ENCODE data around the gene LRRC37B.
A peak's percentile ranks its signal among the peaks of the same experiment; 100 is the strongest.
"Not testable (repeated sequence)": the region's sequence is repeated elsewhere in the genome, so short reads cannot be mapped to it uniquely, and the experiment has no call there.

Gene LRRC37B

GRCh38 chr17:32056500-32056899 lies 49.3 kb downstream of the LRRC37B start:
- DNase-seq (ENCODE audit: insufficient read length, low spot score); FAIRE-seq: not testable (repeated sequence)

DNA sequence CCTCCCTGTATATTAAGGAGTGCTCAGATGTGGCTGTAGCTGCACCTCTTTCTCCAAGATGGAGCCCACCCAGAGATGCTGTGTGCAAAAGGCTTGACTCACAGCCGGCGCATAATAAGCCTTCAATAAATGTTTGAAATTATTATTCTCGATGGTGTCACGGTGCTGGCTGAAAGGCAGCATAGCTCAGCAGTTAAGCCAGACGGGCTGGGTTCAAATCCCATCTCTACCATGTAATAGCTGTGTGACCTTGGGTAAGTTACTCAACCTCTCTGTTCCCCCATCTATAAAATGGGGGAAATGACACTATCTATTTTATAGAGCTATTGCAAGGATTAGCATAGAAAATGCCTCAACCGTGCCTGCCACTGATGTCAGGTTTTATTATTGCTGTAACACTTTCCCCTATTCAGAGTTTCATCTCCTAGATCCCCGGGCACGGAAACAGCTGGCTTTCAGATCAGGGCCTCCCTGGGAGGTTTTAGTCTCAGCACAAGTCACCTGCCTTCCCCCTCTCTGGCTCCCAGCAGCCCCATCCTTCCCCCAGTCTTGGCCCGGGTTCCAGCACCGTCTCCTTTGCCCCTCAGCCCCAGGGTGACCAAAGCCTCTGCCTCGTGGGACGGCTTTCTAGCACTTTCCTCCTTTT lies 50.4 kb downstream of the LRRC37B start:
- not testable (repeated sequence) for DNase-seq (ENCODE audit: insufficient read length, low spot score); FAIRE-seq

DNA sequence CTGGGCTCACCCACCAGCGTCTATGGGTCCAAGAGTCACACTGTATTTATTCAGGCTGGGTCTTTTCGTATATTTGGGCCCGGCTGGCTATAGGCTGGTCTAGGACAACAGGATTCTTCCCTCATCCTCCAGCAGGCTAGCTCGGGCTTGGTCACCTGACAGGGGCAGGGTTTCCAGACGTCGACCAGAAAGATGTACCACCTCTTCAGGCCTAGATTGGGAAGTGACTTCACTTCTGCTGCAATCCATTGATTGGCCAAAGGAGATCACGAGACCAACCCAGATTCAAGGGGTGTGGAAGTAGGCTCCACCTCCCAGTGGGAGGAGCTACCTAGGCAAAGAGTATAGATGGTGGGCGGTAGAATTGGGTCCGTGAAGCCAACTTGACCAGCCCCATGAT lies 53.5 kb downstream of the LRRC37B start:
- DNase-seq (ENCODE audit: insufficient read length, low spot score); FAIRE-seq: not testable (repeated sequence)

- DNase-seq (ENCODE audit: insufficient read length, low spot score); FAIRE-seq: not testable (repeated sequence)
Observed at GRCh38 chr17:32061840-32062239, 54.7 kb downstream of the LRRC37B start.

GRCh38 chr17:32064091-32064490 lies 56.9 kb downstream of the LRRC37B start:
- DNase-seq (ENCODE audit: insufficient read length, low spot score); FAIRE-seq: not testable (repeated sequence)

GRCh38 chr17:32066123-32066680 lies 59.0 kb downstream of the LRRC37B start:
- not testable (repeated sequence) for DNase-seq (ENCODE audit: insufficient read length, low spot score); FAIRE-seq

GRCh38 chr17:32066863-32067642 lies 59.9 kb downstream of the LRRC37B start:
- not testable (repeated sequence) for DNase-seq (ENCODE audit: insufficient read length, low spot score)

GRCh38 chr17:32069067-32069466 lies 61.9 kb downstream of the LRRC37B start:
- FAIRE-seq; DNase-seq (ENCODE audit: insufficient read length, low spot score): not testable (repeated sequence)

More at GRCh38 chr17:32066863-32067642, 59.9 kb downstream of the LRRC37B start:
- not testable (repeated sequence) for FAIRE-seq

DNA sequence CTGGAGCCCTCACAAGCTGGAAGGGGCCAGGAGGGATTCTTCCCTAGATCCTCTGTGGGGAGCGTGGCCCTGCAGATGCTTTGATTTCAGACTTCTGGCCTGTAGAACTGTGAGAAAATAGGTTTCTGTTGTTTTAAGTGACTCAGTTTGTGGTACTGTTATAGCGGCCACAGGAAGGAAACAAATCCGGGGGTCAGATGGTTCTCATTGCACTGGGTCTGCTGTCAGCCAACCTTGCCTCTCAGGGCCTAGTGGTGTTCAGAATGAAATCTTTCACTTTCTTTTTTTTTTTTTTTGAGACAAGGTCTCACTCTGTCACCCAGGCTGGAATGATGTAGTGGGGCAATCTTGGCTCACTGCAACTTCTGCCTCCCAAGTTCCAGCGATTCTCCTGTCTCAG lies 64.8 kb downstream of the LRRC37B start:
- not testable (repeated sequence) for FAIRE-seq; DNase-seq (ENCODE audit: insufficient read length, low spot score)

DNA sequence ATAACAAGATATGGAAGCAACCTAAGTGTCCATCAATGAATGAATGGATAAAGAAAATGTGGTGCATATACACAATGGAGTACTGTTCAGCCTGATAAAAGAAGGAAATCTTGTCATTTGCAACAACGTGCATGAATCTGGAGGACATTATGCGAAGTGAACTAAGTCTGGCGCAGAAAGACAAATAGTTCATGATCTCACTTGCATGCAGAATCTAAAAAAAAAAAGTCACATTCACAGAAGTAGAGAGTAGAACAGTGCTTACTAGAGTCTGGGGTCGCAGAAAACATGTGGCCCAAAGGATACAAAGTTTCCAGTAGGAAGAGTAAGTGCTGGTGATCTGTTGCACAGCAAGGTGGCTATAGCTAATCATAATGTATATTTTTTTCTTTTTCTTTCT lies 65.9 kb downstream of the LRRC37B start:
- not testable (repeated sequence) for DNase-seq (ENCODE audit: insufficient read length, low spot score); FAIRE-seq

- peak; percentile 35 for FAIRE-seq
- TF ChIP-seq POLR2A (IDR thresholded peaks at IDR 0.05; ENCODE audit: low read depth, low read length): peak; percentile 27; the same call in 1 of the 2 replicates
- peak; percentile 52 for DNase-seq (ENCODE audit: insufficient read length, low spot score)
Observed at GRCh38 chr17:32079753-32080152, 72.6 kb downstream of the LRRC37B start.

- not testable (repeated sequence) for DNase-seq (ENCODE audit: insufficient read length, low spot score); FAIRE-seq
Observed at GRCh38 chr17:32083550-32083979, 76.4 kb downstream of the LRRC37B start.

- DNase-seq (ENCODE audit: insufficient read length, low spot score); FAIRE-seq: not testable (repeated sequence)
Observed at GRCh38 chr17:32084003-32084941, 77.1 kb downstream of the LRRC37B start.

GRCh38 chr17:32084942-32085829 lies 78.0 kb downstream of the LRRC37B start:
- DNase-seq (ENCODE audit: insufficient read length, low spot score): not testable (repeated sequence)

GRCh38 chr17:32086833-32087232 lies 79.7 kb downstream of the LRRC37B start:
- FAIRE-seq; DNase-seq (ENCODE audit: insufficient read length, low spot score): not testable (repeated sequence)

More at GRCh38 chr17:32084942-32085829, 78.0 kb downstream of the LRRC37B start:
- not testable (repeated sequence) for FAIRE-seq

DNA sequence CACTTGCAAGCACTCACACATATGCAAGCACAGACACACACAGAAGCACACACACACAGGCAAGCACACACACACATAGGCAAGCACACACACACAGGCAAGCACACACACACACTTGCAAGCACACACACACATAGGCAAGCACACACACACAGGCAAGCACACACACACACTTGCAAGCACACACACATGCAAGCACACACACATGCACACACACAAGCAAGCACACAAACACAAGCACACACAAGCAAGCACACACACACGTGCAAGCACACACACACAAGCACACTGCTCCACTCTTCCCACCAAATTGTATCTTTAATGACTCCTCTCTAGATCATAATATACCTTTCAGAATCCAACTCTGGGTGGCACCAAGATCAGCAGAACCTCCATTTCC lies 84.9 kb downstream of the LRRC37B start:
- DNase-seq (ENCODE audit: insufficient read length, low spot score); FAIRE-seq: not testable (repeated sequence)
